ENCODE results near the gene GYPB. TPM values are rescaled to one million over a fixed set of nuclear protein-coding genes. Genes with fewer than 3 reads are reported as not detected.
"Not testable (repeated sequence)": the region's sequence is repeated elsewhere in the genome, so short reads cannot be mapped to it uniquely, and the experiment has no call there.

GYPB gene
- total RNA-seq, 4 donors from 2014 or later, result not detected

DNA sequence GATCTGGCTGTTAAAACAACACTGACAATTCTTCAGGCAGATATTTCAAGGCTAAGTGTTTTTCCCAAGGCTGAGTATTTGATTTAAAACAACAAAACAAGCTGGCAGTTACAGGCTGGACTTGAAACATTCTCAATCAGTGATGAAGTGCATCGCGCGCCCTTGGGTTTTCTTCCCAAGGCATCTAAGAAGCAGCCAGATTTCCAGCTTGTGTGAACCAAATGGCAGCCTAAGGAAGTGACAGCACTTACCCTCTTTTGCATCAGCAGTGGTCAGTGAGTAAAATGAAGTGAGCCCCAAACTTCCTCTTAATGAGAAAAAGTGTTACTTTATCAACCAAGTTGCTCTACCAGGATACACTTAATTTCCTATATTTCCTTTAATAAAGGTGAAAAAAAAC lies 12.2 kb upstream of the GYPB start:
- H3K27ac ChIP-seq (replicated peaks in 1 of 4), result not testable (repeated sequence)

GRCh38 chr4:144030708-144031107 lies 11.5 kb upstream of the GYPB start:
- H3K4me1 ChIP-seq; H3K27me3 ChIP-seq; H3K9me3 ChIP-seq; H3K27ac ChIP-seq (replicated peaks in 1 of 4); DNase-seq (ENCODE audit: extremely low spot score); H3K4me3 ChIP-seq; intact Hi-C loops (cut with DNase I); H3K36me3 ChIP-seq: not testable (repeated sequence)
- 53% methylated on average over 4 of the region's 4 CpGs for WGBS

More for the DNA sequence above, 12.2 kb upstream of the GYPB start:
- WGBS, result 90% methylated on average over 3 of the region's 3 CpGs
- DNase-seq (ENCODE audit: extremely low spot score); intact Hi-C loops (cut with DNase I); H3K27me3 ChIP-seq; H3K36me3 ChIP-seq; H3K4me1 ChIP-seq; H3K4me3 ChIP-seq; H3K9me3 ChIP-seq: not testable (repeated sequence)

DNA sequence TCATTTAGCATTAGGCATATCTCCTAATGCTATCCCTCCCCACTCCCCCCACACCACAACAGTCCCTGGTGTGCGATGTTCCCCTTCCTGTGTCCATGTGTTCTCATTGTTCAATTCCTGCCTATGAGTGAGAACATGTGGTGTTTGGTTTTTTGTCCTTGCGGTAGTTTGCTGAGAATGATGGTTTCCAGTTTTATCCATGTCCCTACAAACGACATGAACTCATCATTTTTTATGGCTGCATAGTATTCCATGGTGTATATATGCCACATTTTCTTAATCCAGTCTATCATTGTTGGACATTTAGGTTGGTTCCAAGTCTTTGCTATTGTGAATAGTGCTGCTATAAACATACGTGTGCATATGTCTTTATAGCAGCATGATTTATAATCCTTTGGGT lies 7.5 kb upstream of the GYPB start:
- H3K27ac ChIP-seq (replicated peaks in 1 of 4); H3K9me3 ChIP-seq; H3K27me3 ChIP-seq; DNase-seq (ENCODE audit: extremely low spot score); H3K36me3 ChIP-seq; H3K4me1 ChIP-seq; H3K4me3 ChIP-seq; intact Hi-C loops (cut with DNase I): not testable (repeated sequence)
- WGBS, result 80% methylated on average over 4 of the region's 4 CpGs

DNA sequence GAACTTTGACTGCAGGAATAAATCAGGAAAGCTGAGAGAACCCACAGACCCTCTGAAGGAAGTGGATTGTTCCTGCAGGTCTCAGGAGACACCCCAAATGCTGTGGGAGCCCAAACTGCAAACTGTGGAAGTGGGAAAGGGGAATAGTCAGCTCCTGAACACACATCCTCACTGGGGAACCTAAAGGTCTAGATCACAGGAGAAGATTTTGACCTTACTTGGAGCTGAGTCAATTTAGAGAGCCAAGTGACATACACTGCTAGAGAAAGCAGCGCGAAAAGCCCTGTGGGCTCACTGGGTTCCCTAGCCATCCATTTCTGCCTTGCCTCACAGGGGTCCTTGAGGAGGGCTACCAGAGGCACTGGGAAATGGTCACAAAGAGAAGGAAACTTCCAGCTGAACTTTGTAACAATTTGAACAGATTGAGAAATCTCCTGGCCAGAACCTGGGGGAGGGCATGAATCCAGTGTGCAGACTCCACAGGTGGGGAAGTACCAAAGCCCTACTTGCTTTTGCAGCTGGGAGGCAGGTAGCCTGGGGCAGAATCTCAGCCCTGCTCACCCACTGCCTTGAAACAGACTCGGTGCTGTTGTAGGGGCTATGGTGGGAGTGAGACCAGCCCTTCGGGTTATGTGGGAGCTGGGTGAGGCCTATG lies 5.3 kb upstream of the GYPB start:
- H3K36me3 ChIP-seq; H3K27ac ChIP-seq (replicated peaks in 1 of 4); H3K9me3 ChIP-seq; H3K4me3 ChIP-seq; intact Hi-C loops (cut with DNase I); H3K27me3 ChIP-seq; H3K4me1 ChIP-seq; DNase-seq (ENCODE audit: extremely low spot score): not testable (repeated sequence)
- 89% methylated on average over 2 of the region's 4 CpGs for WGBS

DNA sequence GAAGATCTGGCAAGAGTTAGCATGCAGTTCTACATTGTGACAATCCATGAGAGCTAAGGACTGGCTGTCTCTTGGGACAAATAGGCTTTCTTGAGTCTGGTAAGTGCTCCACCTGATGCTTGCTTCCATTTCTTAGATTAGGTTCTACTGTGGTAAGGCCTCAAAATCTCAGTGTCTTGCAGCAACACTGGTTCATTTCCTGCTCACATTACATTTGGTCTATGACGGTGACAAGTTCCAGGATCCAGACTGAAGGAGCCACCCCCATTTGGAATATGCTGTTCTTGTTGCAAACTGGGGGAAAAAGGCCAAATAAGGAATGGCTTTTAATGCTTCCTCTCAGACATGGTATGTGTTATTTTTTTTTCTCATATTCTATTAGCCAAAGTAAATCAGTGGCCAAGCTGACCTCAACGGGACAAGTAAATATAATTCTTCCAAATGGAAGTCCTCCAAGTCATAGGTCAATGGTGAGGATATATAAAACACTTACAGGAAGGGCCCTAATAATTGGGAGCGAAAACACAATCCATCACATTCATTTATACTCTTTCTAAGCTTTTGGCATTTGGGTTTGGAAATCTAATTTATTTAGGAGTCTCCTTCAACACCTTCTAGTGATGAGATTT lies 3.7 kb upstream of the GYPB start:
- intact Hi-C loops (cut with DNase I), result not testable (repeated sequence)
- WGBS, result 69% methylated on average over 3 of the region's 3 CpGs

DNA sequence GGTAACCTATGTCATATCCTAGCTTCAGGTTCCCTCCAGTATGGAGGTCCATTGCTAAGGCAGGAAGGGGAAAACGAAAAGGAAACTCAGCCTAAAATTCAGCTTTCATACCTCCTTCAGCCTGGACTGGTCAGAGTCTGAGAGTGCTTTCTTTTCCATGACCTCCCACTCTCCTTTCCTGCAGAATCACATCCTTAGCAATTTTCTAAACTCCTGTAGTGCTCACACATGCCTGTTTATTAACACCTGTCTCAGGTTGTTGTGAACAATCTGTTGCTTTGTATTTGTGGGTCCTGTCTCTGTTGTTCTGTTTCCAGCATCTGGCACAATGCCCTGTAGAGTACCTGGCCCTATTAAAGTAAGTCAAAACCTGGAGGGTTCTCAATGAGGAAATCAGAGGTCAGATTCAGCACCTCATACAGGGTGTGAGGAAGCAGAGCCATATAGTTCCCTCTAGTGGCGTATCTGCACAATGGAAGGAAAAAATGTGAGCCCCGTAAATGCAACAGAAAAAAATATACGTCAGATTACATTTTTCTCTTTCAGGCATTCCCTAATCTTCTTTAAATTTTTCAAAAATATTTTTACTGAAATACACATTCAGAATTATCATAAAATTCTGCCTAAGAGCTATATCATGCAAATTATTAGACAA lies 2.3 kb upstream of the GYPB start:
- H3K9me3 ChIP-seq; H3K27me3 ChIP-seq; H3K27ac ChIP-seq (replicated peaks in 1 of 4); H3K4me1 ChIP-seq; intact Hi-C loops (cut with DNase I); H3K4me3 ChIP-seq; H3K36me3 ChIP-seq; DNase-seq (ENCODE audit: extremely low spot score): not testable (repeated sequence)
- peak; percentile 14 to 51 (median 37) for TF ChIP-seq CTCF (IDR thresholded peaks at IDR 0.05)
- WGBS, result 33% methylated on average over 4 of the region's 4 CpGs

More for the DNA sequence above, 3.7 kb upstream of the GYPB start:
- not testable (repeated sequence) for H3K27me3 ChIP-seq; H3K4me3 ChIP-seq; DNase-seq (ENCODE audit: extremely low spot score); H3K9me3 ChIP-seq; H3K4me1 ChIP-seq; H3K27ac ChIP-seq (replicated peaks in 1 of 4); H3K36me3 ChIP-seq

DNA sequence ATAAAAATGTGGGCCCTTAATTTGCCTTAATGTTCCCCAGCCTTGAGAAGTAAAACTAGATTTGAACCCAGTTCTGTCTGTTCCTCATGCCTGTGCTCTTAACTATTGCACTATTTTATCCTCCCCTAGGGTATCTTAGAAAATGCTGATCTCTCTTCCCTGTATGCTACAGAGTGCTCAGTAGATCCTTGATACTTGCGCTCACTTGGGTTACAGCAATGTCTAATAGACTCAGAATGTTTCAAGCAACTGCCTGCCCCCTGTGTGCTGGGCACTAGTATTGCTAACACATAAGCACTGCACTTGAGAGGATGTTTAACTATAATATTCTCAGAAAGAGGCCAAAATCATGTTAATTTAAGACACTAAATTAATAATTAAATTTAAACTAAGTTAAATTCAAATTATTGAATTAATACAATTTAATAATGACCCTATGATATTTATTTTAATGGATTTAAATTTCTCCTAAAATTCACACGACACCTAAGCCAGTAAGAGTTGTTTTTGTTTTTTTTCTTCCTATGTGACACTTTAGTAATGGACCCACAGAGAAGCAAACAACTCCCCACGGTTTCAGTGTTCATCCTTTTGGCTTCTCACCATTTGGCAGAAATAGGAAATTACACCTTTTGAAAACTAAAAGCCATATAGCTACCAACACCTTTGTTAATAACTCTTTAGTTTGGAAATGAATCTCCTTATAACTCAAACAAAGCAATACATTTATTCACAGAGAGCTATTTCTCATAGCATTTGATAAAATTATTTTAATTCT lies 768 bp downstream of the GYPB start:
- not testable (repeated sequence) for H3K9me3 ChIP-seq, H3K27me3 ChIP-seq
- WGBS, result 71% methylated on average over 3 of the region's 3 CpGs

GRCh38 chr4:144017271-144017670 lies 1.9 kb downstream of the GYPB start:
- H3K9me3 ChIP-seq; intact Hi-C loops (cut with DNase I); H3K36me3 ChIP-seq; H3K27ac ChIP-seq (replicated peaks in 1 of 4); DNase-seq (ENCODE audit: extremely low spot score); H3K4me1 ChIP-seq; H3K4me3 ChIP-seq; H3K27me3 ChIP-seq: not testable (repeated sequence)
- 87% methylated on average over 4 of the region's 4 CpGs for WGBS

More for the DNA sequence above, 768 bp downstream of the GYPB start:
- H3K36me3 ChIP-seq; intact Hi-C loops (cut with DNase I); H3K4me3 ChIP-seq; H3K27ac ChIP-seq (replicated peaks in 1 of 4); H3K4me1 ChIP-seq; DNase-seq (ENCODE audit: extremely low spot score): not testable (repeated sequence)

DNA sequence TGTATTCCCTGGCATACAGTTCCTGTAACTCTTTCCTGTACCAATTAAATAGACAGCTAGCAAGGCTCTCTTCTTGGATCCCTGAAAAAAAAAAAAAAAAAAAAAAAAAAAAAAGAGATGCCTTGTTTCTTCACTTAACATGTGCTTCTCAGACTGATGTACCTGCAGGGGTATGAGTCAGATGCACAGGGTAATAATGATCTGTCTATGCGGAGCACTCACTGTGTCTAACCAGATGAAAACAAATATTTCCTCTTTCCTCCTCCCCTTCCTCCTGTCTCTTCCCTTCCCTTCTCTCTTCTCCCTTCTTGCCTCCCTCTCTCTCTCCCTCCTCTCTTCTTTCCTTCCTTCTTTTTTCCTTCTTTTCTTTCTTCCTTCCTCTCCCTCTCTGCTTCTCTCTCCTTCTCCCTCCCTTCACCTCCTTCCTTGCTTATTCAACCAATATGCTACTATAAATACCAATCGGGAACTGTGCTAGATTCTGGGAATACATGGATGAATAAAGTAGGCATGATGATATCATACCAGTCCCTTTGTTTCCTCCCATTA lies 3.0 kb downstream of the GYPB start:
- DNase-seq (ENCODE audit: extremely low spot score); H3K27ac ChIP-seq (replicated peaks in 1 of 4); H3K4me1 ChIP-seq; H3K4me3 ChIP-seq; H3K27me3 ChIP-seq; H3K9me3 ChIP-seq; intact Hi-C loops (cut with DNase I); H3K36me3 ChIP-seq: not testable (repeated sequence)
- 85% methylated on average over 2 of the region's 2 CpGs for WGBS
